ENCODE results near the gene NANOS1. TPM values are rescaled to one million over a fixed set of nuclear protein-coding genes. Genes with fewer than 3 reads are reported as not detected.
"Not testable (repeated sequence)": the region's sequence is repeated elsewhere in the genome, so short reads cannot be mapped to it uniquely, and the experiment has no call there.

Gene NANOS1
- total RNA-seq, 2 experiments from 2014 or later: 0.15 to 0.31 TPM

DNA sequence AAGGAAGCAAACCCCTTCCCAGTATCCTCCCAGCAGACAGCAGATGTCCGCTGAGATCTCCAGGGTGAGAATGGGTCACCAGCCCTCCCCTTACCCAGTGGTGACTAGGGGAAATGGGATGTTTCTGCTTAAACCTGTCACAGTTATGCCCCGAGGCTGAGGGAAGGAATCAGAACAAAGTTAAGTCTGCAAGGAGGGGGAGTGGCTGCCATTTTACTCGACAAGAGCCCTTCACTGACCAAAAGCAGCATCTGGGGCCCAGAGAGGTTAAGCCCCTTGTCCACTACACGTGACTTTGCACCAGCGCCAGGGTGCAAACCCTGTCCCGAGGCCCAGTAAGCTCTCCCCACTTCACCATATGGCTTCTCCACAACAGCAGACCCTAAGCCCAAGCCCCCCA is 4.6 kb upstream of the NANOS1 start:
- POLR2A ChIA-PET: no interaction called here
- H3K27ac Mint-ChIP-seq: no peak overlapping the region
- no peaks in the 10 kb centered on the region for H3K27me3 Mint-ChIP-seq
- no peak for DNase-seq
- no peaks in the 10 kb centered on the region for H3K36me3 Mint-ChIP-seq
- intact Hi-C loops (cut with micrococcal nuclease): loop anchor here (10.0 kb wide), 2 partner anchors 270 to 460 kb away; partner anchors contain the start of gene CACUL1
- no peaks in the 10 kb centered on the region for H3K9me3 Mint-ChIP-seq
- no peaks in the 10 kb centered on the region for H3K4me1 Mint-ChIP-seq (ENCODE audit: low read depth)
- CTCF ChIA-PET: no interaction called here
- H3K4me3 Mint-ChIP-seq: no peak overlapping the region

DNA sequence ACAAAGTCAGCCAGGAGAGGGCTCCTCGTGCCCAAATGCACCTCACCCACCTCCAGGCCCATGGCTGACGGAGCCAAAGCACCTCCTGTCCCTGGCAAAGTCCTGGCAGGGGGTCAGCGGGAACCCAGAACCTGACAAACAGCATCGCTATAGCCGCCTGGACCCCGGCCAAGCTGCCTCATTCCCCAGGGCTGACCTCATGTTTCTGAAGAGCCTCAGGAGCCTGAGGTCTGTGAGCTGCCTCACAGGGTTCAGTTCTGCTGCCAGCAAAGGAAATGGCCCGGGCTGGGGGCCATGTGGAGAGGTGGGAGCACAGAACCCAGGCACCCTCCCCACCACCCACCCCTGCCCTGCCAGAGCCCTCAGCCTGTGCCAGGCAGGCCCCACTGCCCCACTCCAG is 4.2 kb upstream of the NANOS1 start:
- ChIA-PET POLR2A (no interaction called here), CTCF (no interaction called here)
- H3K36me3 Mint-ChIP-seq: no peaks in the 10 kb centered on the region
- no peak for DNase-seq
- intact Hi-C loops (cut with micrococcal nuclease): loop anchor here (10.0 kb wide), 2 partner anchors 271 to 461 kb away; partner anchors contain the start of gene CACUL1
- no peak overlapping the region for H3K4me3 Mint-ChIP-seq
- H3K9me3 Mint-ChIP-seq: no peaks in the 10 kb centered on the region
- no peaks in the 10 kb centered on the region for H3K4me1 Mint-ChIP-seq (ENCODE audit: low read depth)
- no peak overlapping the region for H3K27ac Mint-ChIP-seq
- no peaks in the 10 kb centered on the region for H3K27me3 Mint-ChIP-seq

DNA sequence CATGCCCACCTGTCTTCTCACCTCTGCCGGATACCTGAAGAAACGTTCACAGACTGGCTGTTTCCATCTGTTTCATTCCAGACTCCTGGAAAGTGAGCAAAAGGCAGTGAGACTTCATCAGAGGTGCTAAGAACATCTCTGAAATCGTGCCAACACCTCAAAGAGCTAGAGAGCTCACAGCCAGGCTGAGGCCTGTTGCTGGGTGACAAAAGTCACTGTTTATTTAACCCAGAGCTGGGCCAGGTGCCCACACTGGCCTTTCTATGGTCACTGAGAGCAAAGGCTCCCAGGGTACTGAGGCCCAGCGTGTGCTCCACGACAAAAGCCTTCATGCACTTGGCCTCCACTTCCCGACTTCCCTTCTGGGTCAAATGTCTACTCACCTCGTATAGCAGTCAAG is 3.7 kb upstream of the NANOS1 start:
- DNase-seq: no peak
- H3K36me3 Mint-ChIP-seq: no peaks in the 10 kb centered on the region
- H3K9me3 Mint-ChIP-seq: no peaks in the 10 kb centered on the region
- H3K4me1 Mint-ChIP-seq (ENCODE audit: low read depth): peaks cover 2% of the 10 kb centered on the region
- no peaks in the 10 kb centered on the region for H3K27me3 Mint-ChIP-seq
- ChIA-PET POLR2A (no interaction called here), CTCF (no interaction called here)
- intact Hi-C loops (cut with micrococcal nuclease): loop anchor here (10.0 kb wide), 2 partner anchors 271 to 461 kb away; partner anchors contain the start of gene CACUL1
- no peak overlapping the region for H3K4me3 Mint-ChIP-seq
- no peak overlapping the region for H3K27ac Mint-ChIP-seq

- no peak for DNase-seq
- intact Hi-C loops (cut with micrococcal nuclease): loop anchor here (10.0 kb wide), 2 partner anchors 272 to 462 kb away; partner anchors contain the start of gene CACUL1
- Mint-ChIP-seq H3K9me3 (no peaks in the 10 kb centered on the region), H3K27ac (no peak overlapping the region), H3K4me3 (no peak overlapping the region), H3K27me3 (no peaks in the 10 kb centered on the region), H3K36me3 (no peaks in the 10 kb centered on the region), H3K4me1 (ENCODE audit: low read depth) (peaks cover 9% of the 10 kb centered on the region)
- CTCF ChIA-PET: no interaction called here
- POLR2A ChIA-PET: no interaction called here
Observed at GRCh38 chr10:119026301-119027110, 3.0 kb upstream of the NANOS1 start.

- H3K27me3 Mint-ChIP-seq, CTCF ChIA-PET: not testable (repeated sequence)
Observed at GRCh38 chr10:119028445-119028899, 1.0 kb upstream of the NANOS1 start.

GRCh38 chr10:119028900-119029612 is 458 bp upstream of the NANOS1 start:
- POLR2A ChIA-PET: interaction anchor here (0.6 to 1.5 kb wide), 2 partner anchors 90 to 274 kb away, joined by 3 to 5 read pairs; partner anchors contain the start of gene CACUL1
- no peaks in the 10 kb centered on the region for H3K9me3 Mint-ChIP-seq
- CTCF ChIA-PET: interaction anchor here (0.5 to 0.8 kb wide), 2 partner anchors 24 to 53 kb away, joined by 3 to 4 read pairs; no protein-coding TSS in a partner anchor

More at GRCh38 chr10:119028445-119028899, 1.0 kb upstream of the NANOS1 start:
- intact Hi-C loops (cut with micrococcal nuclease): loop anchor here (10.0 kb wide), 2 partner anchors 274 to 464 kb away; partner anchors contain the start of gene CACUL1
- H3K4me1 Mint-ChIP-seq (ENCODE audit: low read depth): peaks cover 15% of the 10 kb centered on the region
- peak overlapping the region; percentile 48 for H3K4me3 Mint-ChIP-seq
- H3K27ac Mint-ChIP-seq, H3K36me3 Mint-ChIP-seq, H3K9me3 Mint-ChIP-seq, DNase-seq: not testable (repeated sequence)
- POLR2A ChIA-PET: interaction anchor here (0.6 kb wide), 1 partner anchor 90 kb away, joined by 3 read pairs; no protein-coding TSS in a partner anchor

DNA sequence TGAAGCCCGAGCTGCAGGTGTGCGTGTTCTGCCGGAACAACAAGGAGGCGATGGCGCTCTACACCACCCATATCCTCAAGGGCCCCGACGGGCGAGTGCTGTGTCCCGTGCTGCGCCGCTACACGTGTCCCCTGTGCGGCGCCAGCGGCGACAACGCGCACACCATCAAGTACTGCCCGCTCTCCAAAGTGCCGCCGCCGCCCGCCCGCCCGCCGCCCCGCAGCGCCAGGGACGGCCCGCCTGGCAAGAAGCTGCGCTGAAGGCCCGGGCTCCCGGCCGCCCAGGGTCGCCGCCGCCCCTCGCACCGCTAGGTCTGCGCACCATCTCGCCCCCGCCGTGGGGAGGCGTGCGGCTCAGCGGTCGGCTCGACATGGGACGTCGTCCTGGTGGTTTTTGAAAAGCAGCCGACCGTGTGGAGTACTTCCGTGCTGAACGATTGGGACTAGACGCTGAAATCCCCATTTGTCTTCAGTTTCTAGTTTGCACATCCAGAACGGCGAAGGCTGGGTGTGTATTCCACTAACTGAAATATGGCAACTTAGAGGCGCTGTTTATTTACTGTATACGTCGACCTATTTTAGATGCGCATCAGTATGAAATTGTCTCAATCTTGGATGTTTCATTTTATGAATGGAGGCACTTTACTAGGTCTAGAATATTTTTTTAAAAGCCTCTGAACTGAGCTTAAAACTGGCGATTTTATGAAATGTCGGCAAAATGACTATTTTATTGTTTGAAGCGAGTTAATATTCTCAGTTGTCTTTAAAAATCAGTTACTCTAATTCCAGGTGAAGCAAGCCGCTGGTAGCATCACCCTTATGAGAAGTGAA is 1.1 kb downstream of the NANOS1 start:
- peak; percentile 71 for DNase-seq
- intact Hi-C loops (cut with micrococcal nuclease): loop anchor here (1.0 kb wide), 2 partner anchors 9 to 49 kb away; no protein-coding TSS in a partner anchor
- Mint-ChIP-seq H3K9me3 (no peaks in the 10 kb centered on the region), H3K4me1 (ENCODE audit: low read depth) (peaks cover 15% of the 10 kb centered on the region), H3K27ac (peak overlapping the region; percentile 29), H3K4me3 (peak overlapping the region; percentile 59), H3K27me3 (no peaks in the 10 kb centered on the region), H3K36me3 (peaks cover 20% of the 10 kb centered on the region)
- CTCF ChIA-PET: interaction anchor here (1.1 kb wide), 1 partner anchor 10 kb away, joined by 4 read pairs; no protein-coding TSS in a partner anchor
- POLR2A ChIA-PET: interaction anchor here (1.1 to 1.5 kb wide), 3 partner anchors 22 to 276 kb away, joined by 3 to 5 read pairs (median 3); partner anchors contain the start of gene CACUL1

More at GRCh38 chr10:119028900-119029612, 458 bp upstream of the NANOS1 start:
- peak overlapping the region; percentile 48 for H3K4me3 Mint-ChIP-seq
- intact Hi-C loops (cut with micrococcal nuclease): loop anchor here (10.0 kb wide), 2 partner anchors 274 to 464 kb away; partner anchors contain the start of gene CACUL1
- peak; percentile 84 for DNase-seq
- no peak overlapping the region for H3K27ac Mint-ChIP-seq
- peaks cover 15% of the 10 kb centered on the region for H3K4me1 Mint-ChIP-seq (ENCODE audit: low read depth)
- peaks cover 14% of the 10 kb centered on the region for H3K36me3 Mint-ChIP-seq
- H3K27me3 Mint-ChIP-seq: no peaks in the 10 kb centered on the region

DNA sequence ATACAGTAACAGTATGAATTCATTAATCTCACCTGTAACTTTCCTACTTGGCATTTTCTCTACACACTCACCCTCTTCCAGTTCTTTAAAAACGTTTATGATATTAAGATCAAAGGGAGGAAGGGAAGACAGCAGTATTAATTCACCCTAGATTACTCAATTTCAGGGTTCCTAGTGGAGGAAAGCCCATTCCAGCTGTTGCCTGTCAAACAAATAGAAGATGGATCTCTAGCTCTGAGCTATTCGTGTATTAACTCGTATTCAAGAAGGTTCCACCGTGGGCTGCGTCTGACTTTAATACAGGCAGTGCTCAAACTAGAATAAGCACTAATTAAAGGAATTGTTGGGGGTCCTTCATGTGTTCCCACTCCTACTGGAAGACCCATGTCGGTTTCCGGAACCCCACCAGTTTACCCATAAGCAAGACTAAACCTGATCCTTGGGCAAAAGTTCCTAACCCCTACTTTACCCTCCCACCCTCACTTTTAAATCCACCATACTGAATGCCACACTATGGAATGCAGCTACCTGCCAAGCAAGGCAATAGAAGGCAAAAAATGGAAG is 2.1 kb downstream of the NANOS1 start:
- CTCF ChIA-PET: interaction anchor here (0.7 to 1.1 kb wide), 2 partner anchors 9 to 458 kb away, joined by 3 to 4 read pairs; no protein-coding TSS in a partner anchor
- intact Hi-C loops (cut with micrococcal nuclease): loop anchor here (1.0 kb wide), 2 partner anchors 8 to 48 kb away; no protein-coding TSS in a partner anchor
- H3K4me1 Mint-ChIP-seq (ENCODE audit: low read depth): peaks cover 15% of the 10 kb centered on the region
- H3K27ac Mint-ChIP-seq: no peak overlapping the region
- no peaks in the 10 kb centered on the region for H3K9me3 Mint-ChIP-seq
- peak overlapping the region; percentile 7 for H3K4me3 Mint-ChIP-seq
- no peak for DNase-seq
- no peaks in the 10 kb centered on the region for H3K27me3 Mint-ChIP-seq
- H3K36me3 Mint-ChIP-seq: peaks cover 25% of the 10 kb centered on the region
- POLR2A ChIA-PET: interaction anchor here (0.9 to 1.1 kb wide), 3 partner anchors 21 to 146 kb away, joined by 3 to 5 read pairs (median 3); no protein-coding TSS in a partner anchor

DNA sequence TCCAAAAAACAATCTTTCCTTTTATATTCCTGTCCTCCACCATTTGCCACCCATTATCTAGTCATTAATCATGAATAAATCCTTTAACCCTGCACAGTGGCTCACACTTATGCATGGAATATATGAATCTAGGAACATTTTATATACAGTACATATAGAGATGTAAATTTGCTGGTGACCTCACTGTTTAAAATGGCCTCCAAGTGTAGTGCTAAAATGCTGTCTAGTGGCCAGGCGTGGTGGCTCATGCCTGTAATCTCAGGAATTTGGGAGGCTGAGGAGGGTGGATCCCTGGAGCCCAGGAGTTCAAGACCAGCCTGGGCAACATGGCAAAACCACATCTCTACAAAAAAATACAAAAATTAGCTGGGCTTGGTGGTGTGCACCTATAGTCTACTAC is 9.6 kb downstream of the NANOS1 start:
- Mint-ChIP-seq H3K27ac (peak overlapping the region; percentile 46), H3K27me3 (no peaks in the 10 kb centered on the region), H3K4me3 (no peak overlapping the region), H3K36me3 (peaks cover 68% of the 10 kb centered on the region), H3K9me3 (no peaks in the 10 kb centered on the region), H3K4me1 (ENCODE audit: low read depth) (peaks cover 15% of the 10 kb centered on the region)
- intact Hi-C loops (cut with micrococcal nuclease): loop anchor here (1.0 kb wide), 1 partner anchor 8 kb away; no protein-coding TSS in a partner anchor
- ChIA-PET POLR2A (no interaction called here), CTCF (no interaction called here)
- no peak for DNase-seq

GRCh38 chr10:119041326-119041725 is 11.8 kb downstream of the NANOS1 start:
- POLR2A ChIA-PET: no interaction called here

GRCh38 chr10:119042169-119042568 is 12.7 kb downstream of the NANOS1 start:
- H3K4me1 Mint-ChIP-seq (ENCODE audit: low read depth): peaks cover 18% of the 10 kb centered on the region
- no peak for DNase-seq
- H3K36me3 Mint-ChIP-seq: peaks cover 77% of the 10 kb centered on the region
- ChIA-PET CTCF (no interaction called here), POLR2A (no interaction called here)
- no peak overlapping the region for H3K27ac Mint-ChIP-seq
- intact Hi-C loops (cut with micrococcal nuclease): no loop called here
- no peak overlapping the region for H3K4me3 Mint-ChIP-seq
- H3K9me3 Mint-ChIP-seq: no peaks in the 10 kb centered on the region
- H3K27me3 Mint-ChIP-seq: no peaks in the 10 kb centered on the region

More at GRCh38 chr10:119041326-119041725, 11.8 kb downstream of the NANOS1 start:
- no peaks in the 10 kb centered on the region for H3K9me3 Mint-ChIP-seq
- H3K4me1 Mint-ChIP-seq (ENCODE audit: low read depth): peaks cover 17% of the 10 kb centered on the region
- H3K36me3 Mint-ChIP-seq: peaks cover 75% of the 10 kb centered on the region
- no peaks in the 10 kb centered on the region for H3K27me3 Mint-ChIP-seq
- no peak for DNase-seq
- H3K4me3 Mint-ChIP-seq: no peak overlapping the region
- no peak overlapping the region for H3K27ac Mint-ChIP-seq
- intact Hi-C loops (cut with micrococcal nuclease): no loop called here
- CTCF ChIA-PET: no interaction called here
